GM19372 (cell line): ENCODE data around the gene PDE4D.
A peak's percentile ranks its signal among the peaks of the same experiment; 100 is the strongest.

Experiments
- ATAC-seq: cut with Tn5 transposase; IDR thresholded peaks from one replicate; pipeline ENCODE4 v1.9.1; 2021; ENCODE audit warnings: mild to moderate bottlenecking, low read depth, moderate library complexity; ENCODE audit not compliant: unreplicated experiment

The PDE4D gene

GRCh38 chr5:59125011-59125961, 768.2 kb downstream of the PDE4D start:
- peak; percentile 34 for ATAC-seq

GRCh38 chr5:59123595-59124561, 769.6 kb downstream of the PDE4D start:
- ATAC-seq = peak; percentile 30

GRCh38 chr5:59119480-59119879, 774.0 kb downstream of the PDE4D start:
- no peak for ATAC-seq

- ATAC-seq = no peak
These were observed 776.2 kb downstream of the PDE4D start for GRCh38 chr5:59117320-59117719.

GRCh38 chr5:59116231-59116865, 777.2 kb downstream of the PDE4D start:
- no peak for ATAC-seq

- ATAC-seq = no peak
These were observed 778.2 kb downstream of the PDE4D start for GRCh38 chr5:59115345-59115744.

GRCh38 chr5:59109383-59109782, 784.1 kb downstream of the PDE4D start:
- ATAC-seq = no peak

- ATAC-seq = no peak
These were observed 785.8 kb downstream of the PDE4D start for GRCh38 chr5:59107692-59108091.

- no peak for ATAC-seq
These were observed 789.0 kb downstream of the PDE4D start for GRCh38 chr5:59104400-59105127.

- no peak for ATAC-seq
These were observed 790.2 kb downstream of the PDE4D start for GRCh38 chr5:59103303-59103702.

- no peak for ATAC-seq
These were observed 791.1 kb downstream of the PDE4D start for GRCh38 chr5:59102437-59102836.

- no peak for ATAC-seq
These were observed 792.7 kb downstream of the PDE4D start for GRCh38 chr5:59100875-59101274.

- ATAC-seq = no peak
These were observed 793.6 kb downstream of the PDE4D start for GRCh38 chr5:59099995-59100345.

GRCh38 chr5:59099270-59099994, 794.1 kb downstream of the PDE4D start:
- ATAC-seq = no peak

GRCh38 chr5:59098743-59099142, 794.8 kb downstream of the PDE4D start:
- no peak for ATAC-seq

- no peak for ATAC-seq
These were observed 795.8 kb downstream of the PDE4D start for GRCh38 chr5:59097712-59098111.

- ATAC-seq = no peak
These were observed 796.4 kb downstream of the PDE4D start for GRCh38 chr5:59097116-59097515.

GRCh38 chr5:59095480-59095879, 798.0 kb downstream of the PDE4D start:
- ATAC-seq = no peak

- no peak for ATAC-seq
These were observed 798.7 kb downstream of the PDE4D start for GRCh38 chr5:59094864-59095263.
